OCI-LY7 (cell line): ENCODE data around the gene DENND1B. TPM values are rescaled to one million over a fixed set of nuclear protein-coding genes. Genes with fewer than 3 reads are reported as not detected.

Experiments used
- BruUV-seq: library from RNA; stranded (reverse); fragments of 400-500 nt; replicated peaks from 2 replicates; lab custom pipeline; 2021; lab: Mats Ljungman, UMichigan
- CTCF ChIA-PET: fragments of 300-600 bp; sonication (Branson Sonifier 250); formaldehyde crosslinking; loops from one replicate; lab custom pipeline; 2022; ENCODE audit warnings: antibody characterized with exemption; ENCODE audit not compliant: unreplicated experiment; lab: Charles Lee
- POLR2A ChIA-PET: fragments of 300-600 bp; sonication (Branson Sonifier 250); formaldehyde crosslinking; loops from one replicate; lab custom pipeline; 2022; ENCODE audit warnings: antibody characterized with exemption; lab: Charles Lee
- DNase-seq: peaks from one replicate; pipeline ENCODE4 v3.0.0-alpha.2; 2015; ENCODE audit warnings: low spot score
- H2AFZ ChIP-seq: fragments of 200-600 bp; sonication (generic), shearing (Covaris generic); 2 replicates; pipeline ENCODE4 v1.6.1; 2014; ENCODE audit warnings: mild to moderate bottlenecking, antibody characterized with exemption, low read length, moderate library complexity
- H3K27ac ChIP-seq: fragments of 200-600 bp; sonication (generic); 2 replicates; pipeline ENCODE4 v1.5.1; 2014; ENCODE audit warnings: mixed run types, low read depth, mild to moderate bottlenecking, moderate library complexity, low read length, inconsistent platforms; ENCODE audit not compliant: poor library complexity, severe bottlenecking
- H3K36me3 ChIP-seq: fragments of 200-600 bp; sonication (generic); 2 replicates; pipeline ENCODE4 v1.6.1; 2014; ENCODE audit warnings: mild to moderate bottlenecking, antibody characterized with exemption, low read length, moderate library complexity, mixed read lengths; ENCODE audit not compliant: insufficient read depth
- H3K4me1 ChIP-seq: fragments of 200-600 bp; sonication (generic); 2 replicates; pipeline ENCODE4 v1.5.1; 2014; ENCODE audit warnings: mild to moderate bottlenecking, low read length; ENCODE audit not compliant: insufficient read depth, poor library complexity, severe bottlenecking
- H3K4me2 ChIP-seq: fragments of 200-600 bp; sonication (generic); 2 replicates; pipeline ENCODE4 v1.6.1; 2014; ENCODE audit warnings: mild to moderate bottlenecking, low read length
- H3K4me3 ChIP-seq: fragments of 200-600 bp; sonication (generic); 2 replicates; pipeline ENCODE4 v1.5.1; 2014; ENCODE audit warnings: mild to moderate bottlenecking, low read depth, low read length; ENCODE audit not compliant: poor library complexity, severe bottlenecking
- H3K79me2 ChIP-seq: fragments of 200-600 bp; sonication (generic); 2 replicates; pipeline ENCODE4 v1.6.1; 2016; ENCODE audit warnings: low read depth, mild to moderate bottlenecking, low read length, moderate library complexity, mixed read lengths; ENCODE audit not compliant: insufficient read depth
- H3K9me2 ChIP-seq: fragments of 200-600 bp; sonication (generic); 2 replicates; pipeline ENCODE4 v1.6.1; 2016; ENCODE audit warnings: mild to moderate bottlenecking, low read length, mixed read lengths; ENCODE audit not compliant: insufficient read depth
- H3K9me3 ChIP-seq: fragments of 200-600 bp; sonication (generic); 2 replicates; pipeline ENCODE4 v1.6.1; 2014; ENCODE audit warnings: mild to moderate bottlenecking, mixed run types, low read length, mixed read lengths
- H4K20me1 ChIP-seq: fragments of 200-600 bp; sonication (generic); 2 replicates; pipeline ENCODE4 v1.6.1; 2014; ENCODE audit warnings: mild to moderate bottlenecking, antibody characterized with exemption, low read length, moderate library complexity, mixed read lengths; ENCODE audit not compliant: insufficient read depth
- EZH2phosphoT487 ChIP-seq: fragments of 200-600 bp; sonication (generic); IDR thresholded peaks from 2 replicates; pipeline ENCODE4 v1.6.1; 2018; ENCODE audit warnings: low read depth, borderline replicate concordance, mild to moderate bottlenecking, mixed run types, antibody characterized with exemption, low read length, moderate library complexity, mixed read lengths
- intact Hi-C: fragments of 100-400 bp; cut with micrococcal nuclease; formaldehyde crosslinking; loops from one replicate; pipeline ENCODE4 v1.10.0; 2022; ENCODE audit not compliant: unreplicated experiment
- total RNA-seq, 2 experiments: library from RNA; depleted of rRNA in 1 of 2; stranded (reverse); fragments of >200 nt in 1 of 2; shearing (Covaris generic) in 1 of 2; gene quantifications; 2 replicates each; pipeline ENCODE4 v1.2.3, GENCODE V29; 2014 to 2022
- TF ChIP-seq, protein P1 (sequence below): fragments of 200-600 bp; sonication (generic); conservative IDR thresholded peaks from 2 replicates; pipeline ENCODE4 v1.5.1; 2014; ENCODE audit warnings: mild to moderate bottlenecking, antibody characterized with exemption, low read length, moderate library complexity, mixed read lengths

Gene DENND1B
- total RNA-seq, 2 experiments from 2014 or later, result 17.4 to 43.0 TPM

- Histone ChIP-seq H3K9me2 (no peaks in the 10 kb centered on the region), H4K20me1 (peaks cover 9% of the 10 kb centered on the region; the same call in 1 of the 2 replicates), H3K4me3 (no peak overlapping the region), H3K27ac (no peak overlapping the region), H3K79me2 (no peaks in the 10 kb centered on the region), H3K36me3 (no peaks in the 10 kb centered on the region), H2AFZ (no peak overlapping the region), H3K4me2 (no peak overlapping the region), H3K4me1 (no peaks in the 10 kb centered on the region), H3K9me3 (no peaks in the 10 kb centered on the region)
- intact Hi-C loops, result no loop called here
- ChIA-PET POLR2A (interaction anchor here (0.6 kb wide), 1 partner anchor 218 kb away, joined by 3 read pairs; no protein-coding TSS in a partner anchor), CTCF (no interaction called here)
- DNase-seq, result no peak
- no TSS peak for BruUV-seq
- TF ChIP-seq, protein P1, sequence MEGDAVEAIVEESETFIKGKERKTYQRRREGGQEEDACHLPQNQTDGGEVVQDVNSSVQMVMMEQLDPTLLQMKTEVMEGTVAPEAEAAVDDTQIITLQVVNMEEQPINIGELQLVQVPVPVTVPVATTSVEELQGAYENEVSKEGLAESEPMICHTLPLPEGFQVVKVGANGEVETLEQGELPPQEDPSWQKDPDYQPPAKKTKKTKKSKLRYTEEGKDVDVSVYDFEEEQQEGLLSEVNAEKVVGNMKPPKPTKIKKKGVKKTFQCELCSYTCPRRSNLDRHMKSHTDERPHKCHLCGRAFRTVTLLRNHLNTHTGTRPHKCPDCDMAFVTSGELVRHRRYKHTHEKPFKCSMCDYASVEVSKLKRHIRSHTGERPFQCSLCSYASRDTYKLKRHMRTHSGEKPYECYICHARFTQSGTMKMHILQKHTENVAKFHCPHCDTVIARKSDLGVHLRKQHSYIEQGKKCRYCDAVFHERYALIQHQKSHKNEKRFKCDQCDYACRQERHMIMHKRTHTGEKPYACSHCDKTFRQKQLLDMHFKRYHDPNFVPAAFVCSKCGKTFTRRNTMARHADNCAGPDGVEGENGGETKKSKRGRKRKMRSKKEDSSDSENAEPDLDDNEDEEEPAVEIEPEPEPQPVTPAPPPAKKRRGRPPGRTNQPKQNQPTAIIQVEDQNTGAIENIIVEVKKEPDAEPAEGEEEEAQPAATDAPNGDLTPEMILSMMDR, result no peak
- TF ChIP-seq EZH2phosphoT487, result no peak
Observed at GRCh38 chr1:197673292-197673691, 102.0 kb downstream of the DENND1B start.

- Histone ChIP-seq H4K20me1 (0 out of 2 replicates have a peak, but pooled peaks cover 4% of the 10 kb centered on the region), H3K9me2 (no peaks in the 10 kb centered on the region), H3K4me1 (no peaks in the 10 kb centered on the region), H3K4me2 (no peak overlapping the region), H3K36me3 (no peaks in the 10 kb centered on the region), H3K79me2 (no peaks in the 10 kb centered on the region), H3K27ac (no peak overlapping the region), H2AFZ (no peak overlapping the region), H3K9me3 (no peaks in the 10 kb centered on the region), H3K4me3 (no peak overlapping the region)
- intact Hi-C loops, result no loop called here
- POLR2A ChIA-PET, result interaction anchor here (0.6 to 1.0 kb wide), 4 partner anchors 23 to 1983 kb away, joined by 3 to 4 read pairs (median 3); no protein-coding TSS in a partner anchor
- BruUV-seq, result no TSS peak
- CTCF ChIA-PET, result no interaction called here
- DNase-seq, result no peak
- TF ChIP-seq, protein P1, result no peak
- no peak for TF ChIP-seq EZH2phosphoT487
Observed at GRCh38 chr1:197672347-197672746, 102.9 kb downstream of the DENND1B start.

DNA sequence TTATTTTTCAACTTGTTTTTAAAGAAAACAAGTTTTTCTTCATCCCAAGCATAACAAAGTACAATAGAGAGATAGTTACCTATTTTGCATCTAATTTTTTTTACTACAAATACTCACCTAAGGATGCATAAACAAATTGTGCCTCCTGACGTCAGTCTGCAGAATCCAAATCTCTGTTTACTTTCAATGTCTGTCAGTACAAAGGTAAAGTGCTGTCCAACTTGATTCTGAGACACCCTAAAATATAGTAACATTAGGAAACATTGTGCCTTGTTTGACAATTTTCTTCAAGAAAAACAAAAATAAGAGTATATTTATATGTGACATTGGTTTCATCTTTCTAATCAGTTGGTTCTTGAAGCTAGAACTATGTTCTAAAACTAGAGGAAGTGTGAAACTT, 103.4 kb downstream of the DENND1B start:
- BruUV-seq, result no TSS peak
- no peak overlapping the region for H3K27ac ChIP-seq
- H3K79me2 ChIP-seq, result no peaks in the 10 kb centered on the region
- no peaks in the 10 kb centered on the region for H4K20me1 ChIP-seq
- H2AFZ ChIP-seq, result no peak overlapping the region
- no peak for DNase-seq
- ChIA-PET POLR2A (interaction anchor here (1.0 kb wide), 2 partner anchors 22 to 24 kb away, joined by 3 to 4 read pairs; no protein-coding TSS in a partner anchor), CTCF (no interaction called here)
- TF ChIP-seq, protein P1, result no peak
- no peak for TF ChIP-seq EZH2phosphoT487
- H3K36me3 ChIP-seq, result no peaks in the 10 kb centered on the region
- no peaks in the 10 kb centered on the region for H3K4me1 ChIP-seq
- intact Hi-C loops, result no loop called here
- H3K4me3 ChIP-seq, result no peak overlapping the region
- no peak overlapping the region for H3K4me2 ChIP-seq
- H3K9me2 ChIP-seq, result no peaks in the 10 kb centered on the region
- H3K9me3 ChIP-seq, result no peaks in the 10 kb centered on the region
